Stomach (tissue), 9 donors: Measurements from ENCODE around the gene MXD4. TPM values are rescaled to one million over a fixed set of nuclear protein-coding genes. Genes with fewer than 3 reads are reported as not detected.

Source experiments
- DNase-seq, 2 donors: peaks; one replicate each; pipeline versions ENCODE4 v3.0.0 to v3.0.0-alpha.2; 2013 to 2019
- H3K27ac ChIP-seq, 5 donors: fragments of 200-600 bp in 4 of 5; sonication (generic) in 4 of 5; one replicate each; pipeline ENCODE4 v1.5.1; 2013 to 2019; ENCODE audit warnings: mild to moderate bottlenecking in 1 of 5, moderate library complexity in 1 of 5
- H3K27me3 ChIP-seq, 3 donors: fragments of 200-600 bp; sonication (generic); one replicate each; pipeline ENCODE4 v1.5.1; 2017 to 2019; ENCODE audit warnings: mixed run types in 1 of 3
- H3K36me3 ChIP-seq, 4 donors: fragments of 200-600 bp; sonication (generic); 1 replicate in 3 of 4; 2 replicates in 1 of 4; pipeline ENCODE4 v1.5.1; 2016 to 2019
- H3K4me1 ChIP-seq, 4 donors: fragments of 200-600 bp; sonication (generic); one replicate each; pipeline ENCODE4 v1.5.1; 2016 to 2019
- H3K4me3 ChIP-seq, 4 donors: fragments of 200-600 bp; sonication (generic) in 3 of 4; one replicate each; pipeline ENCODE4 v1.5.1; 2016 to 2019; ENCODE audit warnings: mild to moderate bottlenecking in 1 of 4
- H3K9me3 ChIP-seq, 4 donors: fragments of 200-600 bp; sonication (generic); one replicate each; pipeline ENCODE4 v1.5.1; 2016 to 2019
- EP300 ChIP-seq: sonication (generic); formaldehyde crosslinking; IDR thresholded peaks from one replicate; pipeline ENCODE4 v1.6.1; 2017; ENCODE audit warnings: antibody characterized with exemption
- POLR2A ChIP-seq, 4 donors: fragments of 450-650 bp; IDR thresholded peaks; one replicate each; pipeline ENCODE4 v1.6.1; 2016; ENCODE audit warnings: antibody characterized with exemption in 4 of 4, control low read depth in 2 of 4, mild to moderate bottlenecking in 1 of 4, moderate library complexity in 1 of 4
- POLR2AphosphoS5 ChIP-seq, 3 donors: sonication (generic); formaldehyde crosslinking; IDR thresholded peaks; one replicate each; pipeline ENCODE4 v1.6.1; 2016; ENCODE audit warnings: antibody characterized with exemption in 3 of 3
- WGBS, 5 donors: extraction: QIAGEN DNeasy Blood & Tissue Kit in 3 of 5; methylation state at CpG; one replicate each; pipeline versions ENCODE4 v1.1.5 to v1.1.7; 2013 to 2018; 5-methylcytosine and 5-hydroxymethylcytosine counted together
- intact Hi-C: fragments of 100-400 bp; cut with DNase I; formaldehyde crosslinking; loops from one replicate; pipeline ENCODE4 v1.15.1; 2023; ENCODE audit warnings: low total_unique reads
- polyA plus RNA-seq, 3 donors: library from polyadenylated mRNA; stranded (reverse); fragments of 200-250 nt; gene quantifications; one replicate each; pipeline ENCODE4 v1.2.3, GENCODE V29; 2013
- total RNA-seq, 5 donors: library from RNA; depleted of rRNA; stranded (reverse); fragments of >200 nt; gene quantifications; one replicate each; pipeline versions ENCODE4 v1.1.0 to v1.2.3, GENCODE V29; 2014 to 2016
- TF ChIP-seq, protein P1 (sequence below), 7 experiments: fragments of 450-650 bp in 4 of 7; fragments of 200-600 bp in 3 of 7; sonication (generic) in 3 of 7; IDR thresholded peaks; one replicate each; pipeline ENCODE4 v1.5.1; 2016 to 2019; ENCODE audit warnings: antibody characterized with exemption in 7 of 7, control low read depth in 2 of 7, mild to moderate bottlenecking in 1 of 7
- donor health status: healthy with polysubstance abuse.
- donor health status: Bipolar disorder and iron deficiency.
- donor health status: healthy.

The MXD4 gene
- total and polyA plus RNA-seq, 8 donors = 19.1 to 114 (median 46.8) TPM

DNA sequence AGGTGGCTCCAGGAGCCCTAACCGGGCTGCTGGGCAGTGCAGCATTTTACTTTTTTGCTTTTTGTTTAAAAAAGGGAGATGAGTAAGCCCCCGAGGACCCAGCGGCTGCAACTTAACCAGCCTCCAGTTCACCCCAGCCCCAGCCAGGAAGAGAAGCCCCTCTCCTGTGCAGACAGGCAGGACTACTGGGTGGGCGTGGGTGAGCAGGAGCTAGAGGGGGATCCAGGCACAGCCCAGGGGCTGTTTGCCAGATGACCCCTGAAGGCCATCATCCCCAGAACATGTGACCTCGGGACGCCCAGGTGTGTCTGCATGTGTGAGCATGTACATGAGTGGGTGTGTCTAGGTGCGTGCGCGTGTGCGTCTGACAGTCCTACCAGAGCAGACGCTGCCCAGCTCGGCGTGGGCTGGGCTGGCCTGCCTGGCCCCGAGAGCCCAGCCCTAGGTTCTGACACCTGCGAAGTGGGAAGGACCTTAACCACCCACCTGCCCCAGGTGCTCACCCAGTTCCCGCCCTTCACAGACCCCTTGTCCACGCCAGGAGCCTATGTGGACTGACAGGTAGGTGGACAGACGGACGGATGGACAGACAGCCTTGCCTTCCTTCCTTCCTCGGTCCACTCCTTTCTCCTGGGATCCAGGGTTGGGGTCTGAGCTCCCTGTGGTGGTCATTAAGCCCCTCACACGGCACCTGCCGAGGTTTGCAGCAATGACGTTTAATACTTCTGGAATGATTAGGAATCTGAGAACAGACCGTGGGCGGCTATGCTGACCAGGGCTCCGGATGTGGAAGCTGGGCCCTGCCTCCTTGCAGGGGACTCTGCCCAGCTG lies 12.2 kb downstream of the MXD4 start:
- Histone ChIP-seq H3K27me3 (no peaks in the 10 kb centered on the region), H3K9me3 (no peaks in the 10 kb centered on the region), H3K4me3 (no peak overlapping the region), H3K36me3 (peaks cover 50 to 82% (median 77%) of the 10 kb centered on the region in 4 donors), H3K4me1 (peaks cover 0 to 24% (median 9%) of the 10 kb centered on the region in 4 donors), H3K27ac (no peak overlapping the region)
- TF ChIP-seq POLR2A (IDR thresholded peaks at IDR 0.05) (no peak), EP300 (no peak), POLR2AphosphoS5 (IDR thresholded peaks at IDR 0.05) (no peak)
- TF ChIP-seq, protein P1, sequence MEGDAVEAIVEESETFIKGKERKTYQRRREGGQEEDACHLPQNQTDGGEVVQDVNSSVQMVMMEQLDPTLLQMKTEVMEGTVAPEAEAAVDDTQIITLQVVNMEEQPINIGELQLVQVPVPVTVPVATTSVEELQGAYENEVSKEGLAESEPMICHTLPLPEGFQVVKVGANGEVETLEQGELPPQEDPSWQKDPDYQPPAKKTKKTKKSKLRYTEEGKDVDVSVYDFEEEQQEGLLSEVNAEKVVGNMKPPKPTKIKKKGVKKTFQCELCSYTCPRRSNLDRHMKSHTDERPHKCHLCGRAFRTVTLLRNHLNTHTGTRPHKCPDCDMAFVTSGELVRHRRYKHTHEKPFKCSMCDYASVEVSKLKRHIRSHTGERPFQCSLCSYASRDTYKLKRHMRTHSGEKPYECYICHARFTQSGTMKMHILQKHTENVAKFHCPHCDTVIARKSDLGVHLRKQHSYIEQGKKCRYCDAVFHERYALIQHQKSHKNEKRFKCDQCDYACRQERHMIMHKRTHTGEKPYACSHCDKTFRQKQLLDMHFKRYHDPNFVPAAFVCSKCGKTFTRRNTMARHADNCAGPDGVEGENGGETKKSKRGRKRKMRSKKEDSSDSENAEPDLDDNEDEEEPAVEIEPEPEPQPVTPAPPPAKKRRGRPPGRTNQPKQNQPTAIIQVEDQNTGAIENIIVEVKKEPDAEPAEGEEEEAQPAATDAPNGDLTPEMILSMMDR (IDR thresholded peaks at IDR 0.05) = no peak
- intact Hi-C loops = loop anchor here (10.0 kb wide), 1 partner anchor 165 kb away; the partner anchor contains the start of genes CFAP99 and ZFYVE28
- peak; percentile 6 to 16 for DNase-seq
- WGBS, 5 donors = 81 to 89% (median 84%) methylated on average over 14 to 26 of the region's 26 CpGs

DNA sequence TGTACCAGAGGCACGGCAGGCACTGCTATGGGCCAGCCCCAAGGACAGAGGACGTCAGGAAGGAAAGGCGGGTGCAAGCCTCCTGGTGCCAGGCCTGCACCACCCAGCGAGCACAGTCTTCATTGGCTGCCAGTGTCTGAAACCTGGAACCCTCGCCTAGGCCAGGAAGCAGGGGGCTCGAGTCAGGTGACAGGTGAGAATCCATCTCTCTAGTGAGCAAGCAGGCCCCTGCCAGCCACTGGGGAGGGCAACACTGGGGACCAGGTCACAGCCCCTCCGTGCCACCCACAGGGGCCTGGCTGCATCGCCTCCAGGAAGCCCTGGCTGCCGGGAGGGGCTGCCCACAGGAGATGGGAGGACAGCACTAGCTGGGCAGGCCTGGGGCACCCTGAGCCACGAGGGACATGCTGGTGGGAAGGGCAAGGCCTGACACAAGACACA lies 13.1 kb downstream of the MXD4 start:
- H3K27me3 ChIP-seq = no peaks in the 10 kb centered on the region
- WGBS, 5 donors = 73 to 80% (median 77%) methylated on average over 5 to 10 of the region's 10 CpGs
- TF ChIP-seq POLR2A (IDR thresholded peaks at IDR 0.05) = no peak
- TF ChIP-seq, protein P1 (IDR thresholded peaks at IDR 0.05) = no peak
- TF ChIP-seq POLR2AphosphoS5 (IDR thresholded peaks at IDR 0.05) = no peak
- no peak for TF ChIP-seq EP300
- H3K4me1 ChIP-seq = peaks cover 0 to 29% (median 13%) of the 10 kb centered on the region in 4 donors
- no peak overlapping the region for H3K4me3 ChIP-seq
- H3K36me3 ChIP-seq = peaks cover 45 to 73% (median 68%) of the 10 kb centered on the region in 4 donors
- no peak overlapping the region for H3K27ac ChIP-seq
- intact Hi-C loops = loop anchor here (10.0 kb wide), 1 partner anchor 166 kb away; the partner anchor contains the start of genes CFAP99 and ZFYVE28
- DNase-seq = peak in 1 of 2 donors; percentile 3
- H3K9me3 ChIP-seq = no peaks in the 10 kb centered on the region

DNA sequence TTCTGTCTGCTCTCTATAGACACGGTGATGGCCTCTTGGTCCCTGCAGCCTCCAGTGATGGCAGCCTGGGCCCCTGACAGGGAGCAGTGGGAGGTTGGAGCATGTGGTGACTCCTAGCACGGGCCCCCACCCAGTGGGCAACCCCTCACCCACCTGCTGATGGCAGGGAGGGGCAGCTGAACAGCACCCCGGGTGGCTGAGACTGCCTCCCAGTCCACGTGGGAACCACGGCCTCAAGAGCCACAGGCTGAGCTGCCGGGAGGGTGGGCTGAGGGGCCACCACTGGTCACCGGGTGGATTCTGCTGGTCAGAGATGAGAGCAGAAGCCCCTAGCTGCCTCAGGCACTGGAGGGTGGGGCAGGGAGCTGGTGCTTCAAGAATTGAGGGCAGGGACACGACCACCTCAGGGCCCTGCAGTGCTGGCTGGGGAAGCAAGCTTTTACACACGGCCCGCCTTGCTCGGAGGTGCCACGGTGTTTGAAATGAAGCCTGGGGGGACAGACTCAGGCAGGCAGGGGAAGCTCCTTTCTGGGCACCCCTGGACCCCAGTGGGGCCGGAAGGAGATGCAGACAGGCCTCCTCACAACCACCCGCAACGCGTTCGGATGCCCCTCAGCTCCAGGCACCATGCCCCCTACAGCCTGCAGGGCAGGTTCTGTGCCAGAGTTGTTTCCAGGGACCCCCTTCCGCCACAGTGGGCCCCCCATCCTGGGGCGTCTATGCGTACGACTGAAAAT lies 13.7 kb downstream of the MXD4 start:
- intact Hi-C loops = loop anchor here (10.0 kb wide), 1 partner anchor 167 kb away; the partner anchor contains the start of genes CFAP99 and ZFYVE28
- Histone ChIP-seq H3K27ac (no peak overlapping the region), H3K27me3 (no peaks in the 10 kb centered on the region), H3K36me3 (peaks cover 39 to 67% (median 62%) of the 10 kb centered on the region in 4 donors), H3K4me3 (no peak overlapping the region), H3K4me1 (peaks cover 0 to 34% (median 16%) of the 10 kb centered on the region in 4 donors), H3K9me3 (no peaks in the 10 kb centered on the region)
- peak; percentile 5 to 17 for DNase-seq
- 76 to 86% (median 82%) methylated on average over 16 to 21 of the region's 21 CpGs for WGBS, 5 donors
- TF ChIP-seq, protein P1 (IDR thresholded peaks at IDR 0.05) = no peak
- TF ChIP-seq POLR2AphosphoS5 (IDR thresholded peaks at IDR 0.05) (no peak), POLR2A (IDR thresholded peaks at IDR 0.05) (no peak), EP300 (no peak)
